CD4-positive, alpha-beta T cell (primary cell): Measurements from ENCODE around the gene NTM. TPM values are rescaled to one million over a fixed set of nuclear protein-coding genes. Genes with fewer than 3 reads are reported as not detected.

Experiments used
- ATAC-seq: fragments of 200-7000 bp; cut with Tn5 transposase; one replicate; pipeline ENCODE4 v1.10.0; 2022; ENCODE audit warnings: mild to moderate bottlenecking; ENCODE audit not compliant: poor library complexity
- CTCF ChIA-PET: fragments of 350-600 bp; sonication (Branson Sonifier 250); formaldehyde crosslinking; loops from one replicate; lab custom pipeline; 2021; ENCODE audit warnings: antibody characterized with exemption, inconsistent platforms; lab: Charles Lee
- POLR2A ChIA-PET: fragments of 350-600 bp; sonication (Branson Sonifier 250); formaldehyde crosslinking; loops from one replicate; lab custom pipeline; 2021; ENCODE audit warnings: antibody characterized with exemption, inconsistent platforms; lab: Charles Lee
- DNase-seq, 14 experiments: peaks; one replicate each; pipeline ENCODE4 v3.0.0-alpha.2; 2013 to 2020; ENCODE audit warnings: mixed read lengths in 2 of 14
- H3K27ac ChIP-seq, 2 donors: one replicate each; pipeline versions ENCODE4 v1.5.1 to v1.7.0; 2013; ENCODE audit warnings: low read length in 2 of 2, low read depth in 1 of 2, mild to moderate bottlenecking in 1 of 2
- H3K27me3 ChIP-seq, 2 experiments: 1 replicate in 1 of 2; 2 replicates in 1 of 2; pipeline versions ENCODE4 v1.6.1 to v1.7.0; 2013; ENCODE audit warnings: low read length in 2 of 2, control low read depth in 1 of 2, mild to moderate bottlenecking in 1 of 2, moderate library complexity in 1 of 2; ENCODE audit not compliant: insufficient read depth in 2 of 2, control insufficient read depth in 1 of 2
- H3K36me3 ChIP-seq: one replicate; pipeline ENCODE4 v1.6.1; 2013; ENCODE audit warnings: low read length, control low read depth; ENCODE audit not compliant: insufficient read depth
- H3K4me1 ChIP-seq: one replicate; pipeline ENCODE4 v1.6.1; 2013; ENCODE audit warnings: low read length, control low read depth; ENCODE audit not compliant: insufficient read depth
- H3K4me3 ChIP-seq: one replicate; pipeline ENCODE4 v1.5.1; 2013; ENCODE audit warnings: mild to moderate bottlenecking, low read length, moderate library complexity
- H3K9me3 ChIP-seq, 2 experiments: 1 replicate in 1 of 2; 2 replicates in 1 of 2; pipeline versions ENCODE4 v1.6.1 to v1.7.0; 2013; ENCODE audit warnings: low read length in 2 of 2, mild to moderate bottlenecking in 2 of 2, control low read depth in 1 of 2, moderate library complexity in 1 of 2; ENCODE audit not compliant: control insufficient read depth in 1 of 2, insufficient read depth in 1 of 2
- H3K27ac Mint-ChIP-seq: one replicate; pipeline ENCODE4 v1.8.0; 2020; ENCODE audit warnings: mixed read lengths
- H3K27me3 Mint-ChIP-seq: one replicate; pipeline ENCODE4 v1.8.0; 2021; ENCODE audit warnings: mixed read lengths
- H3K36me3 Mint-ChIP-seq: one replicate; pipeline ENCODE4 v1.8.0; 2021; ENCODE audit warnings: low read depth, mixed read lengths
- H3K4me1 Mint-ChIP-seq: one replicate; pipeline ENCODE4 v1.8.0; 2021; ENCODE audit warnings: low read depth, mixed read lengths
- H3K4me3 Mint-ChIP-seq: one replicate; pipeline ENCODE4 v1.8.0; 2020; ENCODE audit warnings: mild to moderate bottlenecking, mixed read lengths
- H3K9me3 Mint-ChIP-seq: one replicate; pipeline ENCODE4 v1.8.0; 2020; ENCODE audit warnings: mixed read lengths
- CTCF ChIP-seq: fragments of 200-600 bp; IDR thresholded peaks from one replicate; pipeline ENCODE4 v1.8.0; 2022; ENCODE audit warnings: antibody characterized with exemption, mild to moderate bottlenecking
- intact Hi-C, 2 experiments: fragments of 100-400 bp; cut with DNase I in 1 of 2; cut with micrococcal nuclease in 1 of 2; formaldehyde crosslinking; loops; one replicate each; pipeline versions ENCODE4 v1.15.1 to v1.9.0; 2023 to 2025; cut with DNase I, micrococcal nuclease
- total RNA-seq, 174 experiments: library from RNA in 2 of 174; stranded (reverse) in 2 of 174; gene quantifications; one replicate each; pipeline ENCODE4 v1.2.3 and lab custom pipeline; 2021 to 2026

The NTM gene
- total RNA-seq, 2 experiments from 2014 or later: not detected

GRCh38 chr11:131957875-131958274 is 587.5 kb downstream of the NTM start:
- H3K27me3 Mint-ChIP-seq: no peaks in the 10 kb centered on the region
- Histone ChIP-seq H3K4me3 (no peak overlapping the region), H3K27me3 (no peaks in the 10 kb centered on the region), H3K4me1 (no peaks in the 10 kb centered on the region), H3K9me3 (no peaks in the 10 kb centered on the region), H3K27ac (no peak overlapping the region), H3K36me3 (no peaks in the 10 kb centered on the region)
- ChIA-PET CTCF (no interaction called here), POLR2A (no interaction called here)
- ATAC-seq: no peak
- intact Hi-C loops: no loop called here
- H3K4me1 Mint-ChIP-seq: no peaks in the 10 kb centered on the region
- no peak overlapping the region for H3K4me3 Mint-ChIP-seq
- no peak overlapping the region for H3K27ac Mint-ChIP-seq
- no peaks in the 10 kb centered on the region for H3K36me3 Mint-ChIP-seq
- DNase-seq: no peak
- H3K9me3 Mint-ChIP-seq: no peaks in the 10 kb centered on the region
- TF ChIP-seq CTCF: no peak

GRCh38 chr11:131962818-131963217 is 592.4 kb downstream of the NTM start:
- ATAC-seq: no peak
- no peak for TF ChIP-seq CTCF
- Mint-ChIP-seq H3K27me3 (no peaks in the 10 kb centered on the region), H3K9me3 (peaks cover 3% of the 10 kb centered on the region), H3K4me3 (no peak overlapping the region), H3K27ac (no peak overlapping the region), H3K36me3 (no peaks in the 10 kb centered on the region), H3K4me1 (no peaks in the 10 kb centered on the region)
- DNase-seq: no peak
- no peak overlapping the region for H3K4me3 ChIP-seq
- intact Hi-C loops: no loop called here
- no peaks in the 10 kb centered on the region for H3K36me3 ChIP-seq
- CTCF ChIA-PET: no interaction called here
- no peaks in the 10 kb centered on the region for H3K9me3 ChIP-seq
- H3K27ac ChIP-seq: no peak overlapping the region
- H3K27me3 ChIP-seq: no peaks in the 10 kb centered on the region
- no peaks in the 10 kb centered on the region for H3K4me1 ChIP-seq
- POLR2A ChIA-PET: no interaction called here

- Histone ChIP-seq H3K27me3 (no peaks in the 10 kb centered on the region), H3K27ac (no peak overlapping the region), H3K9me3 (no peaks in the 10 kb centered on the region), H3K4me1 (no peaks in the 10 kb centered on the region), H3K36me3 (no peaks in the 10 kb centered on the region), H3K4me3 (no peak overlapping the region)
- no peak for DNase-seq
- Mint-ChIP-seq H3K4me1 (no peaks in the 10 kb centered on the region), H3K4me3 (no peak overlapping the region), H3K27me3 (no peaks in the 10 kb centered on the region), H3K36me3 (no peaks in the 10 kb centered on the region), H3K27ac (no peak overlapping the region), H3K9me3 (peaks cover 3% of the 10 kb centered on the region)
- intact Hi-C loops: no loop called here
- POLR2A ChIA-PET: no interaction called here
- TF ChIP-seq CTCF: no peak
- CTCF ChIA-PET: no interaction called here
- ATAC-seq: no peak
Measured at GRCh38 chr11:131964698-131965483, 594.5 kb downstream of the NTM start.
